Measurements from ENCODE around the gene PTPRT.

DNA sequence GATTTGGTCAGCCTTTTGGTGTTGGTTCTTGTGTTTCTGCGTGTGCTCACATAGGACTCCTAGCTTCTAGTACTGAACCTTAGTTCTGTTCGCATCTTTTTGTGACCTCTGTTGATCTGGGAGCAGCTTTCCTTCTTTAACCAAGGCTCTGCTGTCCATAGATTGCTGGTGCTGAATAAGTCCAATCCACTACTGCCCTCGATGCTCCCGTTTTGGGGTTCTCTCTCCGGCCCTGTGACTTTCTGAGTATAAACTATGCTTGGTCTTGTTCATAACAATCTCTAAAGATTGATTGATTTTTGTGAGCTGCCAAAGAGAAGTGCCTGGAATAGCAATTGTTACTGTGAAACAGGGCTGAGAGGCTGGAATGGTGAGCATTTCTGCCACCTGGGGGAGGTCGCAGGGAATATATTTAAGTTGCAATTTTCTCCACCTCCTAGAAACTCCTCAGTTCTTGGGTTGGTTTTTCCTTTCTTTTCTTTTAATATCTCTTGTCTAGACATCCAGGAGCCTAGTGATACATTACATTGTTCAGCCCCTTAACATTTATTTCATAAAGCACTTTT is 1148.6 kb downstream of the PTPRT start:
- TF ChIP-seq CTCF (IDR thresholded peaks at IDR 0.05; ENCODE audit: borderline replicate concordance, extremely low read depth, low read length, poor library complexity, severe bottlenecking): peak; percentile 35
- TF ChIP-seq EZH2 (IDR thresholded peaks at IDR 0.05; ENCODE audit: borderline replicate concordance, low read depth, low read length, severe bottlenecking): no peak
